ENCODE data around the gene NUDCD2.
A peak's percentile ranks its signal among the peaks of the same experiment; 100 is the strongest.

The NUDCD2 gene

DNA sequence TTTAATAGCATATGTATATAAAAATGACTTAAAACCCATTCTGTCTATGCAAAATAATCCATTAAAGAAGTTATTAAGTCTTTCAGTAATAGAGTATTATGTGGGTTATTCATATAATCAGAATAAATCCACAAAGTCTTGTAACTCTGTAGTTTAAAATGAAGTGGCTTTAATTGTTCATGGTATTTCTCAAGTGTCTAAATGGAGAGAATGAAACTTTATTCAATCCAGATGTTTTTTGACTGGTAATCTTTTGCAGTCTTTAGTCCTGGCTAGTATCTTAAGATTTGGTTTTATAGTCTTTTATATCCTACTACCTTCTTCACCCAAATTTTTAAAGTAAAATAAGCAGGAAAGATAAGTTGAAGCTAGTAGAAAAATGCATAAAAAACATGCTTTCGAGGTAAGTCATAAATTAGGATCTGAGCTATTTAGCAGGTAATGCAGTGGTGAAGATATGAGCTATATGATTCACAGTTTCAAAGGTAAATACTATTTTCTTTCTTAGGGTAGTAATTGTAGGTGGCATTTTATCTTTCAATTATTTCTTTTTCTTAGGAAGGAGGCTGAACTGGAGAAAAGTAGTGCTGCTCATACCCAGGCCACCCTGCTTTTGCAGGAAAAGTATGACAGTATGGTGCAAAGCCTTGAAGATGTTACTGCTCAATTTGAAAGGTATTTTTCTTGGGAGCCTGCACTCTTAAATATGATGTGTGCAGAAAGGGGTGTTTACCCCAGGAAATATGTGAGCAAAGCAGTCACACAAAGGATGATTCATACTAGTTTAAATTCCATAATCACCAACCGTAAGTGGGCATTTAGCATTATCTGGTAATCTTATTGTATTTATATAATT, 18.5 kb upstream of the NUDCD2 start:
- Histone ChIP-seq H3K9ac (ENCODE audit: low read depth, low read length) (no peak overlapping the region), H3K4me1 (ENCODE audit: insufficient read depth, low read length) (no peaks in the 10 kb centered on the region), H3K36me3 (ENCODE audit: insufficient read depth, low read length) (peaks cover 96% of the 10 kb centered on the region), H3K27me3 (ENCODE audit: insufficient read depth, low read length, poor library complexity) (no peaks in the 10 kb centered on the region), H3K4me2 (ENCODE audit: insufficient read depth, low read length) (no peak overlapping the region), H3K9me3 (ENCODE audit: insufficient read depth, low read length, severe bottlenecking) (no peaks in the 10 kb centered on the region), H3K4me3 (ENCODE audit: low read depth in 1 of 2, low read length in 2 of 2) (no peak overlapping the region), H2AFZ (ENCODE audit: low read depth, low read length) (no peak overlapping the region), H3K79me2 (ENCODE audit: insufficient read depth, low read length) (no peaks in the 10 kb centered on the region), H4K20me1 (ENCODE audit: insufficient read depth, low read length) (no peaks in the 10 kb centered on the region), H3K27ac (ENCODE audit: low read length) (no peak overlapping the region)
- TF ChIP-seq EZH2 (IDR thresholded peaks at IDR 0.05; ENCODE audit: borderline replicate concordance, low read depth, low read length, severe bottlenecking) = no peak
- TF ChIP-seq, protein P1, sequence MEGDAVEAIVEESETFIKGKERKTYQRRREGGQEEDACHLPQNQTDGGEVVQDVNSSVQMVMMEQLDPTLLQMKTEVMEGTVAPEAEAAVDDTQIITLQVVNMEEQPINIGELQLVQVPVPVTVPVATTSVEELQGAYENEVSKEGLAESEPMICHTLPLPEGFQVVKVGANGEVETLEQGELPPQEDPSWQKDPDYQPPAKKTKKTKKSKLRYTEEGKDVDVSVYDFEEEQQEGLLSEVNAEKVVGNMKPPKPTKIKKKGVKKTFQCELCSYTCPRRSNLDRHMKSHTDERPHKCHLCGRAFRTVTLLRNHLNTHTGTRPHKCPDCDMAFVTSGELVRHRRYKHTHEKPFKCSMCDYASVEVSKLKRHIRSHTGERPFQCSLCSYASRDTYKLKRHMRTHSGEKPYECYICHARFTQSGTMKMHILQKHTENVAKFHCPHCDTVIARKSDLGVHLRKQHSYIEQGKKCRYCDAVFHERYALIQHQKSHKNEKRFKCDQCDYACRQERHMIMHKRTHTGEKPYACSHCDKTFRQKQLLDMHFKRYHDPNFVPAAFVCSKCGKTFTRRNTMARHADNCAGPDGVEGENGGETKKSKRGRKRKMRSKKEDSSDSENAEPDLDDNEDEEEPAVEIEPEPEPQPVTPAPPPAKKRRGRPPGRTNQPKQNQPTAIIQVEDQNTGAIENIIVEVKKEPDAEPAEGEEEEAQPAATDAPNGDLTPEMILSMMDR (IDR thresholded peaks at IDR 0.05; ENCODE audit: borderline replicate concordance, extremely low read depth, low read length, poor library complexity, severe bottlenecking) = no peak
- ATAC-seq (ENCODE audit: insufficient read depth, low read depth) = no peak
- DNase-seq = no peak

DNA sequence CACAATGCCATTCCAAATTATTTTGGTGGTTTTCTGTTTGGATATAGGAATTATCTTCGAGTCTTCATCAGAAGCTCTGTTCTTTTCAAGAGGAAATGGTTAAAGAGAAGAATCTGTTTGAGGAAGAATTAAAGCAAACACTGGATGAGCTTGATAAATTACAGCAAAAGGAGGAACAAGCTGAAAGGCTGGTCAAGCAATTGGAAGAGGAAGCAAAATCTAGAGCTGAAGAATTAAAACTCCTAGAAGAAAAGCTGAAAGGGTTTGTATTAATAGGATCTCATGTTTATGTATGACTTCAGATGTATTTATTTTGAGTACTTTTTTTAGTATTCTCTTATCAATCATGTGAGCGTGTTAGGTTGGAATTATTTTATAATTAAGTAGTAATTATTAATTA, 15.5 kb upstream of the NUDCD2 start:
- H2AFZ ChIP-seq (ENCODE audit: low read depth, low read length) = no peak overlapping the region
- no peaks in the 10 kb centered on the region for H3K79me2 ChIP-seq (ENCODE audit: insufficient read depth, low read length)
- DNase-seq (no peak), ATAC-seq (ENCODE audit: insufficient read depth, low read depth) (no peak)
- H3K4me2 ChIP-seq (ENCODE audit: insufficient read depth, low read length) = no peak overlapping the region
- H3K9me3 ChIP-seq (ENCODE audit: insufficient read depth, low read length, severe bottlenecking) = no peaks in the 10 kb centered on the region
- no peak overlapping the region for H3K9ac ChIP-seq (ENCODE audit: low read depth, low read length)
- no peak overlapping the region for H3K27ac ChIP-seq (ENCODE audit: low read length)
- no peak for TF ChIP-seq EZH2 (IDR thresholded peaks at IDR 0.05; ENCODE audit: borderline replicate concordance, low read depth, low read length, severe bottlenecking)
- TF ChIP-seq, protein P1 (IDR thresholded peaks at IDR 0.05; ENCODE audit: borderline replicate concordance, extremely low read depth, low read length, poor library complexity, severe bottlenecking) = no peak
- H3K27me3 ChIP-seq (ENCODE audit: insufficient read depth, low read length, poor library complexity) = no peaks in the 10 kb centered on the region
- no peaks in the 10 kb centered on the region for H4K20me1 ChIP-seq (ENCODE audit: insufficient read depth, low read length)
- H3K36me3 ChIP-seq (ENCODE audit: insufficient read depth, low read length) = peaks cover 99% of the 10 kb centered on the region
- H3K4me1 ChIP-seq (ENCODE audit: insufficient read depth, low read length) = no peaks in the 10 kb centered on the region
- no peak overlapping the region for H3K4me3 ChIP-seq (ENCODE audit: low read depth in 1 of 2, low read length in 2 of 2)

DNA sequence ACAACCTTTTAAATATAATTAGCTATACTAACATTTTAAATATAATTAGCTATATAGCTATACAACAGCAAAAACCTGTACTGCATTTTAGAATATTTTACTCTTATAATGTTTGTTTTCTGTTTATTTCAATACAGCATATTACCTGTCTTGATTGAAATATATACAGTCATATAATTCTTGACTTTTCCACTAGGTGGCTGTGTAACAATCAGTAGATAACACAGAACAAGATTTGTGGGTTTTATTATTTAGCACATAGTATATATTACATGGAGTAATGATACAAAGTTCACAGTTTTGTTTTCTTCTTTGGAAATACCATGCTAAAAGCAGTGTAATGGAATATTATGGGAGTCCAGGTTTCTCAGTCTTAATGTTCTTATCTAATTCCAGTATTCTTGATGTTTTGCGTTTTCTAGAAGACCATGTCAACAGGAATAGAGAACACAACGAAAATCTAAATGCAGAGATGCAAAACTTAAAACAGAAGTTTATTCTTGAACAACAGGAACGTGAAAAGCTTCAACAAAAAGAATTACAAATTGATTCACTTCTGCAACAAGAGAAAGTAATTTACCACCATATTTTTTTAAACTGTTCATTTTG, 13.8 kb upstream of the NUDCD2 start:
- Histone ChIP-seq H2AFZ (ENCODE audit: low read depth, low read length) (no peak overlapping the region), H3K9me3 (ENCODE audit: insufficient read depth, low read length, severe bottlenecking) (no peaks in the 10 kb centered on the region), H3K4me1 (ENCODE audit: insufficient read depth, low read length) (no peaks in the 10 kb centered on the region), H3K9ac (ENCODE audit: low read depth, low read length) (no peak overlapping the region), H4K20me1 (ENCODE audit: insufficient read depth, low read length) (no peaks in the 10 kb centered on the region), H3K27ac (ENCODE audit: low read length) (no peak overlapping the region), H3K4me2 (ENCODE audit: insufficient read depth, low read length) (no peak overlapping the region), H3K36me3 (ENCODE audit: insufficient read depth, low read length) (peaks cover 99% of the 10 kb centered on the region), H3K4me3 (ENCODE audit: low read depth in 1 of 2, low read length in 2 of 2) (no peak overlapping the region), H3K79me2 (ENCODE audit: insufficient read depth, low read length) (0 out of 2 replicates have a peak, but pooled peaks cover 2% of the 10 kb centered on the region), H3K27me3 (ENCODE audit: insufficient read depth, low read length, poor library complexity) (no peaks in the 10 kb centered on the region)
- DNase-seq = no peak
- peak; percentile 80 for ATAC-seq (ENCODE audit: insufficient read depth, low read depth)
- TF ChIP-seq, protein P1 (IDR thresholded peaks at IDR 0.05; ENCODE audit: borderline replicate concordance, extremely low read depth, low read length, poor library complexity, severe bottlenecking) = peak; percentile 44
- no peak for TF ChIP-seq EZH2 (IDR thresholded peaks at IDR 0.05; ENCODE audit: borderline replicate concordance, low read depth, low read length, severe bottlenecking)

Measured in DND-41 (cell line).